Astrocyte (in vitro differentiated cells and primary cell): ENCODE measurements around the gene ZNF582. TPM values are rescaled to one million over a fixed set of nuclear protein-coding genes. Genes with fewer than 3 reads are reported as not detected.

Experiments used
- DNase-seq: peaks from one replicate; pipeline ENCODE4 v3.0.0-alpha.2; 2010; ENCODE audit warnings: low read depth
- FAIRE-seq: peaks from 2 replicates; lab custom pipeline; 2011; peaks lifted over from hg19 to GRCh38; lab: Jason Lieb, UNC
- H2AFZ ChIP-seq: 2 replicates; pipeline ENCODE4 v1.6.0; 2012; ENCODE audit warnings: low read depth, low read length, inconsistent platforms
- H3K27ac ChIP-seq: 2 replicates; pipeline ENCODE4 v1.5.1; 2011; ENCODE audit warnings: low read depth, low read length, inconsistent platforms
- H3K27me3 ChIP-seq: 2 replicates; pipeline ENCODE4 v1.6.0; 2011; ENCODE audit warnings: low read length, inconsistent platforms; ENCODE audit not compliant: insufficient read depth
- H3K36me3 ChIP-seq: 2 replicates; pipeline ENCODE4 v1.5.1; 2011; ENCODE audit warnings: low read length, inconsistent platforms; ENCODE audit not compliant: insufficient read depth
- H3K4me1 ChIP-seq: 2 replicates; pipeline ENCODE4 v1.5.1; 2011; ENCODE audit warnings: low read length, inconsistent platforms; ENCODE audit not compliant: insufficient read depth
- H3K4me2 ChIP-seq: 2 replicates; pipeline ENCODE4 v1.6.0; 2012; ENCODE audit warnings: low read length, inconsistent platforms
- H3K4me3 ChIP-seq: 2 replicates; pipeline ENCODE4 v1.5.1; 2011; ENCODE audit warnings: low read depth, mild to moderate bottlenecking, low read length, inconsistent platforms; ENCODE audit not compliant: insufficient read depth
- H3K79me2 ChIP-seq: 2 replicates; pipeline ENCODE4 v1.6.0; 2012; ENCODE audit warnings: mild to moderate bottlenecking, low read length, inconsistent platforms; ENCODE audit not compliant: insufficient read depth
- H3K9ac ChIP-seq: 2 replicates; pipeline ENCODE4 v1.6.0; 2012; ENCODE audit warnings: mild to moderate bottlenecking, low read length, inconsistent platforms
- H3K9me3 ChIP-seq: 2 replicates; pipeline ENCODE4 v1.5.1; 2012; ENCODE audit warnings: low read depth, mild to moderate bottlenecking, low read length, inconsistent platforms; ENCODE audit not compliant: insufficient read depth
- H4K20me1 ChIP-seq: 2 replicates; pipeline ENCODE4 v1.6.0; 2012; ENCODE audit warnings: low read length, inconsistent platforms; ENCODE audit not compliant: insufficient read depth
- H3K27ac Mint-ChIP-seq: one replicate; pipeline ENCODE4 v1.8.0; 2021; ENCODE audit warnings: mild to moderate bottlenecking, mixed read lengths; ENCODE audit not compliant: unreplicated experiment
- H3K27me3 Mint-ChIP-seq: one replicate; pipeline ENCODE4 v1.8.0; 2021; ENCODE audit warnings: low read depth, mixed read lengths; ENCODE audit not compliant: unreplicated experiment
- H3K36me3 Mint-ChIP-seq: one replicate; pipeline ENCODE4 v1.8.0; 2021; ENCODE audit warnings: low read depth, mixed read lengths; ENCODE audit not compliant: unreplicated experiment
- H3K4me1 Mint-ChIP-seq: one replicate; pipeline ENCODE4 v1.8.0; 2021; ENCODE audit warnings: low read depth, mixed read lengths; ENCODE audit not compliant: unreplicated experiment
- H3K4me3 Mint-ChIP-seq: one replicate; pipeline ENCODE4 v1.8.0; 2021; ENCODE audit warnings: mild to moderate bottlenecking, moderate library complexity, mixed read lengths; ENCODE audit not compliant: unreplicated experiment
- H3K9me3 Mint-ChIP-seq: one replicate; pipeline ENCODE4 v1.8.0; 2021; ENCODE audit warnings: mild to moderate bottlenecking, mixed read lengths; ENCODE audit not compliant: unreplicated experiment
- CTCF ChIP-seq: IDR thresholded peaks from 2 replicates; pipeline ENCODE4 v1.5.1; 2011; ENCODE audit warnings: low read depth, mild to moderate bottlenecking, inconsistent platforms, low read length, moderate library complexity; ENCODE audit not compliant: insufficient read depth
- EZH2 ChIP-seq: IDR thresholded peaks from 2 replicates; pipeline ENCODE4 v1.6.1; 2012; ENCODE audit warnings: mild to moderate bottlenecking, low read length, inconsistent platforms; ENCODE audit not compliant: insufficient read depth
- total RNA-seq: library from RNA; stranded (reverse); gene quantifications from 2 replicates; pipeline ENCODE4 v1.2.1, GENCODE V29; 2021

Gene ZNF582
- total RNA-seq, 1 donor from 2014 or later, result 4.9 TPM

DNA sequence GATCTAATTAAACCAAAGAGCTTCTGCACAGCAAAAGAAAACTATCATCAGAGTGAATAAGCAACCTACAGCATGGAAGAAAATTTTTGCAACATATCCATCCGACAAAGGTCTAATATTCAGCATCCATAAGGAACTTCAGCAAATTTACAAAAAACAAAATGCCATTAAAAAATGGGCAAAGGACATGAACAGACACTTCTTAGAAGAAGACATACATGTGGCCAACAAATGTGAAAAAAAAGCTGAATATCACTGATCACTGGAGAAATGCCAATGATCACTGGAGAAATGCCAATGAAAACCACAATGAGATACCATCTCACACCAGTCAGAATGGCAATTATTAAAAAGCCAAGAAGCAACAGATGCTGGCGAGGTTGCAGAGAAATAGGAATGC, 32.5 kb downstream of the ZNF582 start:
- Mint-ChIP-seq H3K4me3 (no peak overlapping the region), H3K36me3 (peaks cover 25% of the 10 kb centered on the region), H3K27me3 (no peaks in the 10 kb centered on the region), H3K27ac (no peak overlapping the region), H3K4me1 (no peaks in the 10 kb centered on the region), H3K9me3 (peaks cover 22% of the 10 kb centered on the region)
- H3K79me2 ChIP-seq, result no peaks in the 10 kb centered on the region
- no peaks in the 10 kb centered on the region for H3K9me3 ChIP-seq
- no peaks in the 10 kb centered on the region for H3K36me3 ChIP-seq
- FAIRE-seq (no peak), DNase-seq (no peak)
- no peak for TF ChIP-seq EZH2
- no peak for TF ChIP-seq CTCF
- H3K4me3 ChIP-seq, result no peak overlapping the region
- H3K9ac ChIP-seq, result no peak overlapping the region
- no peak overlapping the region for H3K27ac ChIP-seq
- H3K4me1 ChIP-seq, result no peaks in the 10 kb centered on the region
- no peak overlapping the region for H3K4me2 ChIP-seq
- H2AFZ ChIP-seq, result no peak overlapping the region
- no peaks in the 10 kb centered on the region for H3K27me3 ChIP-seq
- H4K20me1 ChIP-seq, result no peaks in the 10 kb centered on the region

GRCh38 chr19:56356944-56357343, 36.4 kb downstream of the ZNF582 start:
- Mint-ChIP-seq H3K4me3 (no peak overlapping the region), H3K9me3 (peaks cover 20% of the 10 kb centered on the region), H3K4me1 (no peaks in the 10 kb centered on the region), H3K27ac (no peak overlapping the region), H3K27me3 (no peaks in the 10 kb centered on the region), H3K36me3 (peaks cover 10% of the 10 kb centered on the region)
- DNase-seq (no peak), FAIRE-seq (no peak)
- Histone ChIP-seq H4K20me1 (no peaks in the 10 kb centered on the region), H3K27ac (no peak overlapping the region), H3K9me3 (no peaks in the 10 kb centered on the region), H3K4me3 (no peak overlapping the region), H3K4me1 (no peaks in the 10 kb centered on the region), H3K4me2 (no peak overlapping the region), H2AFZ (no peak overlapping the region), H3K36me3 (no peaks in the 10 kb centered on the region), H3K9ac (no peak overlapping the region), H3K27me3 (no peaks in the 10 kb centered on the region), H3K79me2 (no peaks in the 10 kb centered on the region)
- TF ChIP-seq CTCF (no peak), EZH2 (no peak)

DNA sequence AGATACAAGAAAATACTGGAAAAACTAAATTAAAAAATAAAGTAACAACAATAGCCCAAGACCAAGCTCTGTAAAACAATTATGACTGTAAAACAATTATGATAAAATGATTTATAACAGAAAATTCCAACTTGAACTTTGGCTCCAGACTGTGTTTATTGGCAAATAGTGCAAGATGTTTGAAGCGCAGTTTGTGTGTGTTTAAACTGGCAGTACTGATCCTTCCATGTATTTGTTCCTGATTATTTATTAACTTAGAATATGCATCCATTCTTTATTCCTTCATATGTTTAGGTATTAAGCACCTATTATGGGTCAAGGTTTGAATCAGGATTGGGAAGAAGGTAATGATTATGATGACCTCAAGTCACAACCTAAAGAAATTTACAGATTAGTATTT, 37.8 kb downstream of the ZNF582 start:
- Histone ChIP-seq H3K27ac (no peak overlapping the region), H4K20me1 (no peaks in the 10 kb centered on the region), H3K9ac (no peak overlapping the region), H3K4me2 (no peak overlapping the region), H2AFZ (no peak overlapping the region), H3K27me3 (no peaks in the 10 kb centered on the region), H3K4me1 (no peaks in the 10 kb centered on the region), H3K9me3 (no peaks in the 10 kb centered on the region), H3K4me3 (no peak overlapping the region), H3K79me2 (no peaks in the 10 kb centered on the region), H3K36me3 (no peaks in the 10 kb centered on the region)
- Mint-ChIP-seq H3K9me3 (peaks cover 12% of the 10 kb centered on the region), H3K27ac (no peak overlapping the region), H3K27me3 (no peaks in the 10 kb centered on the region), H3K4me1 (no peaks in the 10 kb centered on the region), H3K4me3 (no peak overlapping the region), H3K36me3 (peaks cover 6% of the 10 kb centered on the region)
- TF ChIP-seq CTCF (no peak), EZH2 (no peak)
- no peak for DNase-seq
- FAIRE-seq, result no peak
